HG03439 (cell line): ENCODE data around the gene RET.
"Not testable (repeated sequence)": the region's sequence is repeated elsewhere in the genome, so short reads cannot be mapped to it uniquely, and the experiment has no call there.

Source experiments
- ATAC-seq: cut with Tn5 transposase; IDR thresholded peaks from one replicate; pipeline ENCODE4 v1.9.1; 2021; ENCODE audit warnings: mild to moderate bottlenecking, moderate library complexity; ENCODE audit not compliant: unreplicated experiment

RET gene

GRCh38 chr10:43077421-43078171 lies 727 bp downstream of the RET start:
- no peak for ATAC-seq

GRCh38 chr10:43078175-43078985 lies 1.5 kb downstream of the RET start:
- no peak for ATAC-seq

- no peak for ATAC-seq
Measured at GRCh38 chr10:43078986-43079273, 2.1 kb downstream of the RET start.

- ATAC-seq, result no peak
Measured at GRCh38 chr10:43079856-43080255, 3.0 kb downstream of the RET start.

GRCh38 chr10:43082087-43082486 lies 5.2 kb downstream of the RET start:
- no peak for ATAC-seq

- no peak for ATAC-seq
Measured at GRCh38 chr10:43082746-43083145, 5.9 kb downstream of the RET start.

GRCh38 chr10:43083764-43084163 lies 6.9 kb downstream of the RET start:
- ATAC-seq, result no peak

GRCh38 chr10:43084812-43085211 lies 7.9 kb downstream of the RET start:
- no peak for ATAC-seq

GRCh38 chr10:43086321-43086942 lies 9.6 kb downstream of the RET start:
- ATAC-seq, result no peak

- no peak for ATAC-seq
Measured at GRCh38 chr10:43089519-43089918, 12.7 kb downstream of the RET start.

GRCh38 chr10:43090188-43090587 lies 13.3 kb downstream of the RET start:
- ATAC-seq, result no peak

- no peak for ATAC-seq
Measured at GRCh38 chr10:43090664-43091063, 13.8 kb downstream of the RET start.

GRCh38 chr10:43091846-43092245 lies 15.0 kb downstream of the RET start:
- no peak for ATAC-seq

GRCh38 chr10:43093423-43094076 lies 16.7 kb downstream of the RET start:
- no peak for ATAC-seq

- no peak for ATAC-seq
Measured at GRCh38 chr10:43094085-43094484, 17.2 kb downstream of the RET start.

- not testable (repeated sequence) for ATAC-seq
Measured at GRCh38 chr10:43099339-43099738, 22.5 kb downstream of the RET start.

- no peak for ATAC-seq
Measured at GRCh38 chr10:43099928-43100327, 23.1 kb downstream of the RET start.

- ATAC-seq, result no peak
Measured at GRCh38 chr10:43100366-43100765, 23.5 kb downstream of the RET start.

GRCh38 chr10:43102063-43102828 lies 25.4 kb downstream of the RET start:
- ATAC-seq, result no peak

- ATAC-seq, result peak; percentile 81
Measured at GRCh38 chr10:43105102-43105955, 28.5 kb downstream of the RET start.
